IMR-90 (cell line): ENCODE data around the gene INSL6. TPM values are rescaled to one million over a fixed set of nuclear protein-coding genes. Genes with fewer than 3 reads are reported as not detected.

ENCODE experiments used
- ATAC-seq: fragments of 200-7000 bp; cut with Tn5 transposase; 2 replicates; pipeline ENCODE4 v1.9.1; 2020; ENCODE audit warnings: low read depth, mild to moderate bottlenecking, moderate library complexity
- BruUV-seq: library from RNA; stranded (reverse); fragments of 400-500 nt; replicated peaks from 2 replicates; lab custom pipeline; 2021; lab: Mats Ljungman, UMichigan
- CTCF ChIA-PET: fragments of 300-600 bp; formaldehyde crosslinking; extraction: SDS; loops from one replicate; lab custom pipeline; 2021; ENCODE audit warnings: antibody characterized with exemption; lab: Yijun Ruan, JAX
- POLR2A ChIA-PET: fragments of 300-600 bp; sonication (Branson Sonifier 250); formaldehyde crosslinking; loops from one replicate; lab custom pipeline; 2022; ENCODE audit warnings: antibody characterized with exemption; ENCODE audit not compliant: unreplicated experiment; lab: Charles Lee
- DNase-seq: peaks from one replicate; pipeline ENCODE4 v3.0.0; 2013
- H2AFZ ChIP-seq: replicated peaks from 2 replicates; pipeline ENCODE3; 2013; ENCODE audit warnings: low read length, mild to moderate bottlenecking; ENCODE audit not compliant: poor library complexity
- H2AK5ac ChIP-seq: 2 replicates; pipeline ENCODE4 v1.6.1; 2013; ENCODE audit warnings: low read depth, low read length, inconsistent platforms
- H2AK9ac ChIP-seq: replicated peaks from 2 replicates; pipeline ENCODE3; 2013; ENCODE audit warnings: mild to moderate bottlenecking, low read depth, low read length, moderate library complexity; ENCODE audit not compliant: poor library complexity
- H2BK120ac ChIP-seq: 2 replicates; pipeline ENCODE4 v1.6.1; 2013; ENCODE audit warnings: low read depth, low read length, inconsistent platforms
- H2BK15ac ChIP-seq: 3 replicates; pipeline ENCODE4 v1.6.1; 2013; ENCODE audit warnings: low read depth, low read length, inconsistent platforms
- H2BK20ac ChIP-seq: 2 replicates; pipeline ENCODE4 v1.6.1; 2013; ENCODE audit warnings: low read depth, mild to moderate bottlenecking, inconsistent platforms, low read length, moderate library complexity
- H2BK5ac ChIP-seq: 2 replicates; pipeline ENCODE4 v1.6.1; 2013; ENCODE audit warnings: mild to moderate bottlenecking, low read depth, low read length, inconsistent platforms; ENCODE audit not compliant: poor library complexity, severe bottlenecking
- H3K14ac ChIP-seq: replicated peaks from 2 replicates; pipeline ENCODE4 v1.6.1; 2013; ENCODE audit warnings: low read depth, low read length, inconsistent platforms
- H3K18ac ChIP-seq: 2 replicates; pipeline ENCODE4 v1.6.1; 2013; ENCODE audit warnings: low read depth, low read length, control low read depth
- H3K23ac ChIP-seq: 2 replicates; pipeline ENCODE4 v1.6.1; 2013; ENCODE audit warnings: low read depth, low read length, inconsistent platforms
- H3K27ac ChIP-seq: 2 replicates; pipeline ENCODE4 v1.5.1; 2013; ENCODE audit warnings: mild to moderate bottlenecking, control low read depth, low read length; ENCODE audit not compliant: insufficient read depth
- H3K27me3 ChIP-seq: 2 replicates; pipeline ENCODE4 v1.6.1; 2013; ENCODE audit warnings: low read length; ENCODE audit not compliant: control insufficient read depth, insufficient read depth
- H3K36me3 ChIP-seq: 2 replicates; pipeline ENCODE4 v1.6.1; 2013; ENCODE audit warnings: low read length, mixed read lengths; ENCODE audit not compliant: control insufficient read depth, insufficient read depth
- H3K4ac ChIP-seq: 2 replicates; pipeline ENCODE4 v1.6.1; 2013; ENCODE audit warnings: low read depth, low read length, inconsistent platforms
- H3K4me1 ChIP-seq: 2 replicates; pipeline ENCODE4 v1.6.1; 2013; ENCODE audit warnings: low read length, mixed read lengths; ENCODE audit not compliant: control insufficient read depth, insufficient read depth
- H3K4me2 ChIP-seq: 2 replicates; pipeline ENCODE4 v1.6.1; 2013; ENCODE audit warnings: low read depth, mild to moderate bottlenecking, control low read depth, low read length, moderate library complexity
- H3K4me3 ChIP-seq: 2 replicates; pipeline ENCODE4 v1.5.1; 2013; ENCODE audit warnings: low read depth, mild to moderate bottlenecking, control low read depth, low read length, moderate library complexity; ENCODE audit not compliant: insufficient read depth
- H3K56ac ChIP-seq: 2 replicates; pipeline ENCODE4 v1.6.1; 2013; ENCODE audit warnings: low read length, inconsistent platforms; ENCODE audit not compliant: insufficient read depth; ENCODE audit errors: extremely low read depth
- H3K79me1 ChIP-seq, 2 experiments: 2 replicates each; pipeline ENCODE4 v1.6.1; 2013; ENCODE audit warnings: low read length in 2 of 2, inconsistent platforms in 1 of 2, low read depth in 1 of 2
- H3K9ac ChIP-seq: 2 replicates; pipeline ENCODE4 v1.6.1; 2013; ENCODE audit warnings: low read depth, low read length, control low read depth
- H3K9me1 ChIP-seq: 2 replicates; pipeline ENCODE4 v1.6.1; 2013; ENCODE audit warnings: low read length, inconsistent platforms; ENCODE audit not compliant: insufficient read depth
- H3K9me3 ChIP-seq: 2 replicates; pipeline ENCODE4 v1.6.1; 2013; ENCODE audit warnings: low read length; ENCODE audit not compliant: control insufficient read depth, insufficient read depth
- H4K20me1 ChIP-seq: 2 replicates; pipeline ENCODE4 v1.6.1; 2013; ENCODE audit warnings: low read length, inconsistent platforms; ENCODE audit not compliant: insufficient read depth
- H4K5ac ChIP-seq: 2 replicates; pipeline ENCODE4 v1.6.1; 2013; ENCODE audit warnings: mild to moderate bottlenecking, low read depth, low read length, control low read depth
- H4K8ac ChIP-seq, 2 experiments: 2 replicates each; pipeline ENCODE4 v1.6.1; 2013; ENCODE audit warnings: low read depth in 2 of 2, low read length in 2 of 2, control low read depth in 1 of 2, inconsistent platforms in 1 of 2
- H4K91ac ChIP-seq: 2 replicates; pipeline ENCODE4 v1.6.1; 2013; ENCODE audit warnings: low read depth, low read length, inconsistent platforms; ENCODE audit not compliant: insufficient read depth
- CTCF ChIP-seq: conservative IDR thresholded peaks from 2 replicates; pipeline ENCODE4 v1.5.1; 2012; ENCODE audit warnings: mild to moderate bottlenecking, low read depth, low read length, improper control_type of control experiment
- ELK1 ChIP-seq: fragments of 150-350 bp; IDR thresholded peaks from 2 replicates; pipeline ENCODE4 v1.6.1; 2016; ENCODE audit warnings: low read depth, mild to moderate bottlenecking, low read length, moderate library complexity, borderline replicate concordance
- MAFK ChIP-seq: IDR thresholded peaks from 2 replicates; pipeline ENCODE4 v1.6.1; 2012; ENCODE audit warnings: low read depth, low read length, improper control_type of control experiment
- USF2 ChIP-seq: fragments of 150-350 bp; IDR thresholded peaks from 2 replicates; pipeline ENCODE4 v1.6.1; 2017; ENCODE audit warnings: mild to moderate bottlenecking, antibody characterized with exemption, low read length, low read depth
- WGBS, 2 experiments: methylation state at CpG; one replicate each; pipeline versions ENCODE4 v1.1.5 to v1.1.7; 2013; ENCODE audit warnings: missing lambda C conversion rate in 2 of 2; ENCODE audit not compliant: insufficient read length in 1 of 2; ENCODE audit errors: extremely low coverage in 2 of 2; 5-methylcytosine and 5-hydroxymethylcytosine counted together
- dilution Hi-C: fragments of 300-500 bp; cut with HindIII; formaldehyde crosslinking; loops from one replicate; pipeline ENCODE4 v1.14.3; 2018; ENCODE audit warnings: low sequenced_read_pairs; ENCODE audit not compliant: unreplicated experiment
- in situ Hi-C: fragments of 300-500 bp; cut with MboI; formaldehyde crosslinking; loops from 3 replicates; pipeline ENCODE4 v1.14.3; 2019; ENCODE audit warnings: low sequenced_read_pairs, inconsistent platforms, mixed read lengths
- intact Hi-C: fragments of 100-400 bp; cut with micrococcal nuclease; formaldehyde crosslinking; loops from 2 replicates; pipeline ENCODE4 v1.10.0; 2022
- polyA plus RNA-seq, 3 experiments: library from polyadenylated mRNA; depleted of rRNA; stranded (reverse); fragments of >200 nt; gene quantifications; 2 replicates each; pipeline ENCODE4 v1.2.3, GENCODE V29; 2012; ENCODE audit warnings: low replicate concordance in 1 of 3
- total RNA-seq: library from RNA; depleted of rRNA; stranded (reverse); fragments of >200 nt; gene quantifications from 2 replicates; pipeline ENCODE4 v1.2.3, GENCODE V29; 2012

Gene INSL6
- total and polyA plus RNA-seq, 2 of the 4 experiments (the other 2 are of a cell fraction) = not detected

GRCh38 chr9:5188060-5188984 is 2.9 kb upstream of the INSL6 start:
- Histone ChIP-seq H2BK120ac (no peak overlapping the region), H3K18ac (no peak overlapping the region), H3K4ac (no peak overlapping the region), H3K23ac (no peak overlapping the region), H3K36me3 (no peaks in the 10 kb centered on the region), H2BK20ac (no peak overlapping the region), H3K9me1 (no peaks in the 10 kb centered on the region), H3K9ac (no peak overlapping the region), H3K79me1 (no peaks in the 10 kb centered on the region), H3K27me3 (peaks cover 10% of the 10 kb centered on the region), H2AFZ (no peak overlapping the region), H2BK5ac (no peak overlapping the region), H4K8ac (no peak overlapping the region), H4K91ac (no peak overlapping the region), H4K5ac (no peak overlapping the region), H3K4me1 (no peaks in the 10 kb centered on the region), H2BK15ac (no peak overlapping the region), H4K20me1 (no peaks in the 10 kb centered on the region), H2AK9ac (no peak overlapping the region), H3K4me3 (no peak overlapping the region), H2AK5ac (no peak overlapping the region), H3K27ac (no peak overlapping the region), H3K14ac (no peak overlapping the region), H3K9me3 (no peaks in the 10 kb centered on the region), H3K4me2 (no peak overlapping the region), H3K56ac (no peak overlapping the region)
- 86% methylated on average over 2 of the region's 10 CpGs; no CpG with 5 or more reads in 1 of the 2 experiments for WGBS, 2 experiments
- TF ChIP-seq ELK1 (no peak), USF2 (no peak), CTCF (no peak), MAFK (no peak)
- in situ Hi-C loops (loop anchor here (5.0 to 25.0 kb wide), 3 partner anchors 254 to 426 kb away; no protein-coding TSS in a partner anchor), dilution Hi-C loops (no loop called here), intact Hi-C loops (loop anchor here (10.0 kb wide), 1 partner anchor 434 kb away; no protein-coding TSS in a partner anchor)
- DNase-seq (no peak), ATAC-seq (no peak)
- CTCF ChIA-PET = interaction anchor here (0.8 to 1.2 kb wide), 2 partner anchors 254 to 401 kb away, joined by 3 read pairs; no protein-coding TSS in a partner anchor
- POLR2A ChIA-PET = no interaction called here
- BruUV-seq = no TSS peak
